HCT116 (cell line): ENCODE results near the gene RFLNA. TPM values are rescaled to one million over a fixed set of nuclear protein-coding genes. Genes with fewer than 3 reads are reported as not detected.

Experiments
- ATAC-seq: fragments of 200-7000 bp; cut with Tn5 transposase; 2 replicates; pipeline ENCODE4 v1.9.1; 2020; ENCODE audit warnings: mild to moderate bottlenecking, moderate library complexity
- BruUV-seq: library from RNA; stranded (reverse); fragments of 400-500 nt; replicated peaks from 2 replicates; lab custom pipeline; 2021; lab: Mats Ljungman, UMichigan
- CTCF ChIA-PET: fragments of 300-600 bp; sonication (Branson Sonifier 250); formaldehyde crosslinking; loops from one replicate; lab custom pipeline; 2021; ENCODE audit warnings: antibody characterized with exemption; lab: Charles Lee
- POLR2A ChIA-PET: fragments of 300-600, 350-600 bp; sonication (Branson Sonifier 250); formaldehyde crosslinking; loops from one replicate; lab custom pipeline; 2021; ENCODE audit warnings: antibody characterized with exemption; lab: Charles Lee
- RAD21 ChIA-PET, 2 experiments: fragments of 300-600 bp; sonication (Branson Sonifier 250); formaldehyde crosslinking; loops; one replicate each; lab custom pipeline; 2023; ENCODE audit warnings: low total read pairs in 2 of 2; ENCODE audit not compliant: uncharacterized antibody in 2 of 2, unreplicated experiment in 2 of 2, low non-redundant PET in 1 of 2; lab: Charles Lee
- DNase-seq: peaks from one replicate; pipeline ENCODE4 v3.0.0-alpha.2; 2010; ENCODE audit warnings: low read depth, low spot score
- H2AFZ ChIP-seq: fragments of 200-600 bp; shearing (Covaris generic), sonication (generic); 2 replicates; pipeline ENCODE4 v1.6.1; 2017; ENCODE audit warnings: low read depth, mixed run types, mixed read lengths, antibody characterized with exemption, low read length; ENCODE audit not compliant: poor library complexity, severe bottlenecking
- H3K27ac ChIP-seq: 2 replicates; pipeline ENCODE4 v1.5.1; 2012; ENCODE audit warnings: low read depth, low read length
- H3K27me3 ChIP-seq: fragments of 200-600 bp; sonication (generic); 2 replicates; pipeline ENCODE4 v1.6.1; 2016; ENCODE audit warnings: mixed run types, low read length, mixed read lengths; ENCODE audit not compliant: insufficient read depth
- H3K36me3 ChIP-seq, 2 experiments: fragments of 200-500 bp in 1 of 2; fragments of 200-600 bp in 1 of 2; sonication (Bioruptor generic) in 1 of 2; sonication (generic) in 1 of 2; 2 replicates each; pipeline versions ENCODE4 v1.5.1 to v1.6.1; 2014 to 2016; ENCODE audit warnings: low read length in 2 of 2, inconsistent platforms in 1 of 2, mixed read lengths in 1 of 2, mixed run types in 1 of 2; ENCODE audit not compliant: insufficient read depth in 2 of 2, control insufficient read depth in 1 of 2
- H3K4me1 ChIP-seq, 2 experiments: fragments of 200-600 bp in 1 of 2; sonication (generic) in 1 of 2; 2 replicates each; pipeline versions ENCODE4 v1.5.1 to v1.6.1; 2012 to 2017; ENCODE audit warnings: low read length in 2 of 2, inconsistent platforms in 1 of 2, mild to moderate bottlenecking in 1 of 2, mixed read lengths in 1 of 2, mixed run types in 1 of 2, moderate library complexity in 1 of 2; ENCODE audit not compliant: insufficient read depth in 2 of 2, control insufficient read depth in 1 of 2
- H3K4me2 ChIP-seq: fragments of 200-600 bp; sonication (generic); 2 replicates; pipeline ENCODE4 v1.6.1; 2017; ENCODE audit warnings: mixed run types, low read length, mixed read lengths
- H3K4me3 ChIP-seq, 2 experiments: fragments of 200-600 bp in 1 of 2; sonication (generic) in 1 of 2; replicated peaks in 1 of 2; 2 replicates each; pipeline ENCODE4 v1.5.1; 2011 to 2016; ENCODE audit warnings: low read length in 2 of 2, control low read depth in 1 of 2, low read depth in 1 of 2, mild to moderate bottlenecking in 1 of 2, mixed read lengths in 1 of 2, mixed run types in 1 of 2
- H3K79me2 ChIP-seq: fragments of 200-600 bp; sonication (generic); 2 replicates; pipeline ENCODE4 v1.6.1; 2017; ENCODE audit warnings: mild to moderate bottlenecking, mixed run types, low read length, moderate library complexity, mixed read lengths; ENCODE audit not compliant: insufficient read depth
- H3K9ac ChIP-seq: fragments of 200-600 bp; sonication (generic); 2 replicates; pipeline ENCODE4 v1.6.1; 2016; ENCODE audit warnings: low read length, mixed read lengths
- H3K9me2 ChIP-seq: fragments of 200-600 bp; sonication (generic), shearing (Covaris generic); 2 replicates; pipeline ENCODE4 v1.6.1; 2017; ENCODE audit warnings: mixed run types, mild to moderate bottlenecking, moderate library complexity; ENCODE audit not compliant: insufficient read depth
- H3K9me3 ChIP-seq, 2 experiments: fragments of 200-500 bp in 1 of 2; fragments of 200-600 bp in 1 of 2; sonication (Bioruptor generic) in 1 of 2; sonication (generic) in 1 of 2; 2 replicates each; pipeline ENCODE4 v1.6.1; 2014 to 2017; ENCODE audit warnings: low read length in 2 of 2, mixed read lengths in 2 of 2, inconsistent platforms in 1 of 2, low read depth in 1 of 2, mild to moderate bottlenecking in 1 of 2, mixed run types in 1 of 2, moderate library complexity in 1 of 2; ENCODE audit not compliant: control insufficient read depth in 1 of 2, insufficient read depth in 1 of 2
- H4K20me1 ChIP-seq: fragments of 200-600 bp; sonication (generic), shearing (Covaris generic); 2 replicates; pipeline ENCODE4 v1.6.1; 2017; ENCODE audit warnings: mixed run types, mild to moderate bottlenecking, moderate library complexity; ENCODE audit not compliant: insufficient read depth
- CBX3 ChIP-seq: IDR thresholded peaks from 2 replicates; pipeline ENCODE4 v1.6.1; 2012; ENCODE audit warnings: low read depth
- CEBPB ChIP-seq: IDR thresholded peaks from 2 replicates; pipeline ENCODE4 v1.6.1; 2012; ENCODE audit warnings: low read depth
- EGR1 ChIP-seq: IDR thresholded peaks from 2 replicates; pipeline ENCODE4 v1.6.1; 2012; ENCODE audit warnings: low read depth
- EZH2 ChIP-seq: fragments of 200-600 bp; sonication (generic); IDR thresholded peaks from 2 replicates; pipeline ENCODE4 v1.6.1; 2017; ENCODE audit warnings: antibody characterized with exemption, mixed run types
- EZH2phosphoT487 ChIP-seq: fragments of 200-600 bp; IDR thresholded peaks from 2 replicates; pipeline ENCODE4 v1.6.1; 2018; ENCODE audit warnings: antibody characterized with exemption, borderline replicate concordance
- JUND ChIP-seq: IDR thresholded peaks from 2 replicates; pipeline ENCODE4 v1.6.1; 2012
- RAD21 ChIP-seq: IDR thresholded peaks from 2 replicates; pipeline ENCODE4 v1.6.1; 2012; ENCODE audit warnings: low read depth, mild to moderate bottlenecking
- REST ChIP-seq: IDR thresholded peaks from 2 replicates; pipeline ENCODE4 v1.6.1; 2012; ENCODE audit warnings: low read depth
- SIN3A ChIP-seq: IDR thresholded peaks from 2 replicates; pipeline ENCODE4 v1.6.1; 2012; ENCODE audit warnings: low read depth
- SP1 ChIP-seq: IDR thresholded peaks from 2 replicates; pipeline ENCODE4 v1.6.1; 2012; ENCODE audit warnings: low read depth
- SRF ChIP-seq: IDR thresholded peaks from 2 replicates; pipeline ENCODE4 v1.6.1; 2012; ENCODE audit warnings: low read depth
- YY1 ChIP-seq: IDR thresholded peaks from 2 replicates; pipeline ENCODE4 v1.6.1; 2011; ENCODE audit warnings: low read length, low read depth, moderate library complexity, mild to moderate bottlenecking; ENCODE audit not compliant: insufficient replicate concordance; ENCODE audit errors: extremely low read depth
- ZFX ChIP-seq: fragments of 450-650 bp; IDR thresholded peaks from 2 replicates; pipeline ENCODE4 v1.6.1; 2017
- ZNF274 ChIP-seq: fragments of 200-500 bp; sonication (Bioruptor generic); IDR thresholded peaks from 2 replicates; pipeline ENCODE4 v1.6.1; 2014; ENCODE audit warnings: mild to moderate bottlenecking, low read depth, low read length, inconsistent platforms
- intact Hi-C: fragments of 100-400 bp; cut with micrococcal nuclease; formaldehyde crosslinking; loops from 2 replicates; pipeline ENCODE4 v1.10.0; 2022
- total RNA-seq: library from RNA; stranded (reverse); gene quantifications from one replicate; pipeline ENCODE4 v1.2.1, GENCODE V29; 2021; ENCODE audit not compliant: unreplicated experiment

The RFLNA gene
- total RNA-seq, 1 experiment from 2014 or later, result not detected

GRCh38 chr12:124310178-124310577, 15.3 kb downstream of the RFLNA start:
- DNase-seq, result no peak
- Histone ChIP-seq H3K9me3 (no peaks in the 10 kb centered on the region), H3K9me2 (no peaks in the 10 kb centered on the region), H3K36me3 (no peaks in the 10 kb centered on the region), H3K9ac (no peak overlapping the region), H3K4me2 (no peak overlapping the region), H3K27me3 (no peaks in the 10 kb centered on the region), H3K4me1 (no peaks in the 10 kb centered on the region), H3K79me2 (no peaks in the 10 kb centered on the region), H3K27ac (no peak overlapping the region), H2AFZ (no peak overlapping the region), H4K20me1 (no peaks in the 10 kb centered on the region), H3K4me3 (no peak overlapping the region)
- RAD21 ChIA-PET, result no interaction called here
- BruUV-seq, result no TSS peak
- intact Hi-C loops, result no loop called here
- no peak for ATAC-seq
- POLR2A ChIA-PET, result no interaction called here
- TF ChIP-seq CEBPB (no peak), REST (no peak), SP1 (no peak), ZFX (no peak), SIN3A (no peak), EZH2 (no peak), EGR1 (no peak), JUND (no peak), RAD21 (no peak), EZH2phosphoT487 (no peak), SRF (no peak), YY1 (no peak), CBX3 (no peak), ZNF274 (no peak)
- CTCF ChIA-PET, result interaction anchor here (0.7 kb wide), 1 partner anchor 254 kb away, joined by 5 read pairs; no protein-coding TSS in a partner anchor
